ACC112 (cell line): Measurements from ENCODE around the gene OR5AC2.

ENCODE experiments used
- H2AFZ ChIP-seq: fragments of 200-600 bp; sonication (generic); one replicate; pipeline ENCODE4 v1.6.0; 2017; ENCODE audit warnings: antibody characterized with exemption, low read length; ENCODE audit not compliant: unreplicated experiment
- H3K27ac ChIP-seq: fragments of 200-600 bp; sonication (generic); 2 replicates; pipeline ENCODE4 v1.5.1; 2014; ENCODE audit warnings: low read depth, mild to moderate bottlenecking, antibody characterized with exemption, low read length, moderate library complexity
- H3K27me3 ChIP-seq: fragments of 200-600 bp; sonication (generic); 2 replicates; pipeline ENCODE4 v1.6.1; 2014; ENCODE audit warnings: mild to moderate bottlenecking, antibody characterized with exemption, low read length, moderate library complexity, mixed read lengths; ENCODE audit not compliant: insufficient read depth
- H3K36me3 ChIP-seq: fragments of 200-600 bp; sonication (generic); 2 replicates; pipeline ENCODE4 v1.6.1; 2016; ENCODE audit warnings: mild to moderate bottlenecking, antibody characterized with exemption, low read length, moderate library complexity, mixed read lengths; ENCODE audit not compliant: insufficient read depth
- H3K4me1 ChIP-seq: fragments of 200-600 bp; sonication (generic); one replicate; pipeline ENCODE4 v1.6.1; 2016; ENCODE audit warnings: low read length, mixed read lengths; ENCODE audit not compliant: insufficient read depth, unreplicated experiment, control insufficient read depth
- H3K4me3 ChIP-seq: fragments of 200-600 bp; sonication (generic); 2 replicates; pipeline ENCODE4 v1.5.1; 2014; ENCODE audit warnings: mild to moderate bottlenecking, low read depth, low read length
- H3K79me2 ChIP-seq: fragments of 200-600 bp; sonication (generic); one replicate; pipeline ENCODE4 v1.6.0; 2016; ENCODE audit warnings: low read length; ENCODE audit not compliant: control insufficient read depth, unreplicated experiment, insufficient read depth

The OR5AC2 gene, protein sequence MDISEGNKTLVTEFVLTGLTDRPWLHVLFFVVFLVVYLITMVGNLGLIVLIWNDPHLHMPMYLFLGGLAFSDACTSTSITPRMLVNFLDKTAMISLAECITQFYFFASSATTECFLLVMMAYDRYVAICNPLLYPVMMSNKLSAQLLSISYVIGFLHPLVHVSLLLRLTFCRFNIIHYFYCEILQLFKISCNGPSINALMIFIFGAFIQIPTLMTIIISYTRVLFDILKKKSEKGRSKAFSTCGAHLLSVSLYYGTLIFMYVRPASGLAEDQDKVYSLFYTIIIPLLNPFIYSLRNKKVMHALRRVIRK

GRCh38 chr3:98086873-98087272 is at the start of gene OR5AC2:
TSS of gene OR5AC2 (plus strand) at chr3:98087173. CDS start at chr3:98087173, 0 bp downstream.
- Histone ChIP-seq H3K79me2 (no peaks in the 10 kb centered on the region), H3K4me3 (no peak within 1 kb of the TSS), H3K27ac (no peak within 1 kb of the TSS), H3K27me3 (peaks cover 10% of the 10 kb centered on the region; the same call in 1 of the 2 replicates), H2AFZ (no peak within 1 kb of the TSS), H3K36me3 (no peaks in the 10 kb centered on the region), H3K4me1 (no peaks in the 10 kb centered on the region)

- H3K4me3 ChIP-seq, result no peak overlapping the region
- peak overlapping the region; percentile 46 for H2AFZ ChIP-seq
Observed at GRCh38 chr3:98038286-98038685, 48.7 kb upstream of the OR5AC2 start.

GRCh38 chr3:98038876-98039275 is 48.1 kb upstream of the OR5AC2 start:
- H3K4me3 ChIP-seq, result peak overlapping the region; percentile 73
- peak overlapping the region; percentile 78 for H2AFZ ChIP-seq
- no peaks in the 10 kb centered on the region for H3K79me2 ChIP-seq
- peaks cover 69% of the 10 kb centered on the region for H3K27me3 ChIP-seq
- no peak overlapping the region for H3K27ac ChIP-seq
- peaks cover 9% of the 10 kb centered on the region for H3K4me1 ChIP-seq
- no peaks in the 10 kb centered on the region for H3K36me3 ChIP-seq

More at GRCh38 chr3:98038286-98038685, 48.7 kb upstream of the OR5AC2 start:
- no peaks in the 10 kb centered on the region for H3K79me2 ChIP-seq
- H3K4me1 ChIP-seq, result peaks cover 9% of the 10 kb centered on the region
- H3K27ac ChIP-seq, result no peak overlapping the region
- no peaks in the 10 kb centered on the region for H3K36me3 ChIP-seq
- H3K27me3 ChIP-seq, result peaks cover 74% of the 10 kb centered on the region

GRCh38 chr3:98039322-98040024 is 47.5 kb upstream of the OR5AC2 start:
- peaks cover 9% of the 10 kb centered on the region for H3K4me1 ChIP-seq
- H3K36me3 ChIP-seq, result no peaks in the 10 kb centered on the region
- H3K79me2 ChIP-seq, result no peaks in the 10 kb centered on the region
- peak overlapping the region; percentile 94 for H2AFZ ChIP-seq
- peak overlapping the region; percentile 73 for H3K4me3 ChIP-seq
- no peak overlapping the region for H3K27ac ChIP-seq
- H3K27me3 ChIP-seq, result peaks cover 69% of the 10 kb centered on the region

DNA sequence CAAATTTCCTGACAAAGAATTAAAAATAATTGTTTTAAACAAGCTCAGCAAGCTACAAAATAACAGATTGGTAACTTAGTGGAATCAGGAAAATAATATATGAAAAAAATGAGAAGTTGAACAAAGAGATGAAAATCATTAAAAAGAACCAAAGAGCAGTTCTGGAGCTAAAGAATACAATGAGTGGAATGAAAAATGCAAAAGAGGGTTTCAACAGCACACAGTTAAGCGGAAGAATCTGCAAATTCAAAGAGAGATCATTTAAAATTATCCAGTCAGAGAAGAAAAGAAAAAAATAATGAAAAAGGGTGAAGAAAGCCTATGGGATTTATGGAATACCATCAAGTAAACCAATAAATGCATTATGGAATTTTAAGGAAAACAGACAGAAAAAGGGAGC is 45.6 kb upstream of the OR5AC2 start:
- H3K27ac ChIP-seq, result no peak overlapping the region
- no peaks in the 10 kb centered on the region for H3K36me3 ChIP-seq
- no peaks in the 10 kb centered on the region for H3K79me2 ChIP-seq
- H3K4me1 ChIP-seq, result peaks cover 9% of the 10 kb centered on the region
- no peak overlapping the region for H3K4me3 ChIP-seq
- H2AFZ ChIP-seq, result no peak overlapping the region
- H3K27me3 ChIP-seq, result peaks cover 67% of the 10 kb centered on the region

DNA sequence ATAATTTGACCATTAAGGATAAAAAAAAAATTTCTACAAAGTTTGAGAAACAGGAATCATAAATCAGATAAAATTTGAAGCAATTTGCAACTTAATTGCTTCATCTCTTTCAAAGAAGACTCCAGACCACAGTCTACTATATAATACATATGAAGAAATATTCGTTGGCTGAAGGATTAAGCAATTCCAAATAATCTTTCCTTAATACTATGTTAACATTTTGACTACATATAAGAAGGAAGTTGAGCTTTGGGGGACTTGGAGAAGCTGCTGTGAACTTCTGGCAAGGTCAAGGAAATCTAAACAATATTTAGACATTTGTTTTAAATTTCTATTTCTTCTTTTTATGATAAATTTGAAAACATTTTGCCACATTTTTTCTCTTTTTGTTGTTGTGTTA is 38.4 kb upstream of the OR5AC2 start:
- Histone ChIP-seq H3K27ac (no peak overlapping the region), H3K36me3 (no peaks in the 10 kb centered on the region), H3K4me1 (no peaks in the 10 kb centered on the region)

GRCh38 chr3:98049271-98049670 is 37.7 kb upstream of the OR5AC2 start:
- no peak overlapping the region for H3K27ac ChIP-seq
- no peaks in the 10 kb centered on the region for H3K36me3 ChIP-seq
- H3K4me3 ChIP-seq, result no peak overlapping the region
- H3K27me3 ChIP-seq, result peaks cover 54% of the 10 kb centered on the region
- H3K79me2 ChIP-seq, result no peaks in the 10 kb centered on the region
- H2AFZ ChIP-seq, result no peak overlapping the region
- H3K4me1 ChIP-seq, result no peaks in the 10 kb centered on the region

More for the DNA sequence above, 38.4 kb upstream of the OR5AC2 start:
- Histone ChIP-seq H3K4me3 (no peak overlapping the region), H2AFZ (no peak overlapping the region), H3K79me2 (no peaks in the 10 kb centered on the region), H3K27me3 (peaks cover 59% of the 10 kb centered on the region)

GRCh38 chr3:98056035-98056434 is 30.9 kb upstream of the OR5AC2 start:
- no peak overlapping the region for H3K4me3 ChIP-seq
- no peak overlapping the region for H2AFZ ChIP-seq
- H3K36me3 ChIP-seq, result no peaks in the 10 kb centered on the region
- H3K79me2 ChIP-seq, result no peaks in the 10 kb centered on the region
- peaks cover 35% of the 10 kb centered on the region for H3K27me3 ChIP-seq
- no peaks in the 10 kb centered on the region for H3K4me1 ChIP-seq
- H3K27ac ChIP-seq, result no peak overlapping the region

GRCh38 chr3:98057631-98058030 is 29.3 kb upstream of the OR5AC2 start:
- Histone ChIP-seq H3K79me2 (no peaks in the 10 kb centered on the region), H3K36me3 (no peaks in the 10 kb centered on the region), H3K27ac (no peak overlapping the region), H2AFZ (no peak overlapping the region), H3K27me3 (peaks cover 36% of the 10 kb centered on the region), H3K4me3 (no peak overlapping the region), H3K4me1 (no peaks in the 10 kb centered on the region)

GRCh38 chr3:98058244-98058960 is 28.6 kb upstream of the OR5AC2 start:
- H3K27ac ChIP-seq, result no peak overlapping the region
- H3K27me3 ChIP-seq, result peaks cover 39% of the 10 kb centered on the region
- H3K36me3 ChIP-seq, result no peaks in the 10 kb centered on the region
- no peak overlapping the region for H2AFZ ChIP-seq
- H3K79me2 ChIP-seq, result no peaks in the 10 kb centered on the region
- no peaks in the 10 kb centered on the region for H3K4me1 ChIP-seq
- H3K4me3 ChIP-seq, result no peak overlapping the region
